ENCODE measurements around the gene MCF2. TPM values are rescaled to one million over a fixed set of nuclear protein-coding genes. Genes with fewer than 3 reads are reported as not detected.
"Not testable (repeated sequence)": the region's sequence is repeated elsewhere in the genome, so short reads cannot be mapped to it uniquely, and the experiment has no call there.

MCF2 gene
- total RNA-seq, 2 experiments from 2014 or later = 0.89 to 1.1 TPM

GRCh38 chrX:139691493-139691842, 16.5 kb downstream of the MCF2 start:
- intact Hi-C loops (cut with DNase I, micrococcal nuclease) = no loop called here
- H3K27me3 ChIP-seq (ENCODE audit: control insufficient read depth in 1 of 2, insufficient read depth in 2 of 2, low read length in 2 of 2) = peaks cover 0 to 7% of the 10 kb centered on the region in 2 experiments
- no peak overlapping the region for H3K4me3 ChIP-seq (ENCODE audit: low read length)
- Mint-ChIP-seq H3K36me3 (ENCODE audit: low read depth) (no peaks in the 10 kb centered on the region), H3K27me3 (peaks cover 22% of the 10 kb centered on the region), H3K4me1 (ENCODE audit: low read depth) (no peaks in the 10 kb centered on the region), H3K27ac (no peak overlapping the region), H3K9me3 (no peaks in the 10 kb centered on the region), H3K4me3 (no peak overlapping the region)
- DNase-seq (no peak), ATAC-seq (ENCODE audit: poor library complexity) (no peak)
- no peaks in the 10 kb centered on the region for H3K9me3 ChIP-seq (ENCODE audit: control insufficient read depth in 1 of 2, insufficient read depth in 1 of 2, low read length in 2 of 2)
- TF ChIP-seq CTCF (IDR thresholded peaks at IDR 0.05) = no peak
- POLR2A ChIA-PET = no interaction called here
- H3K27ac ChIP-seq (ENCODE audit: low read depth in 1 of 2, low read length in 2 of 2) = no peak overlapping the region
- CTCF ChIA-PET = no interaction called here
- H3K36me3 ChIP-seq (ENCODE audit: insufficient read depth, low read length) = no peaks in the 10 kb centered on the region
- H3K4me1 ChIP-seq (ENCODE audit: insufficient read depth, low read length) = no peaks in the 10 kb centered on the region

DNA sequence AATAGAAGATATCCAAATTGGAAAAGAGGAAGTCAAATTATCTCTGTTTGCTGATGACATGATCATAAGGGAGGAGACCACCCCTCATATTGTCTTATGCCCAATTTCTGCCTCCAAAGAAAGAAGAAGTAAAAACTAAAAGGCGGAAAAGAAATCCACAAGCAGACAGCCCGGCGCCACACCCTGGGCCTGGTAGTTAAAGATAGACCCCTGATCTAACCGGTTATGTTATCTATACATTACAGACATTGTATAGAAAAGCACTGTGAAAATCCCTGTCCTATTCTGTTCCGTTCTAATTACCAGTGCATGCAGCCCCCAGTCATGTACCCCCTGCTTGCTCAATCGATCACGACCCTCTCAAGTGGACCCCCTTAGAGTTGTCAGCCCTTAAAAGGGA, 22.8 kb downstream of the MCF2 start:
- H3K4me3 ChIP-seq (ENCODE audit: low read length); H3K9me3 Mint-ChIP-seq; DNase-seq; H3K27ac ChIP-seq (ENCODE audit: low read depth in 1 of 2, low read length in 2 of 2); H3K4me3 Mint-ChIP-seq; H3K27me3 Mint-ChIP-seq; POLR2A ChIA-PET; H3K36me3 ChIP-seq (ENCODE audit: insufficient read depth, low read length); H3K27me3 ChIP-seq (ENCODE audit: control insufficient read depth in 1 of 2, insufficient read depth in 2 of 2, low read length in 2 of 2); ATAC-seq (ENCODE audit: poor library complexity); H3K9me3 ChIP-seq (ENCODE audit: control insufficient read depth in 1 of 2, insufficient read depth in 1 of 2, low read length in 2 of 2); H3K4me1 Mint-ChIP-seq (ENCODE audit: low read depth); H3K27ac Mint-ChIP-seq; H3K4me1 ChIP-seq (ENCODE audit: insufficient read depth, low read length); CTCF ChIA-PET; intact Hi-C loops (cut with DNase I, micrococcal nuclease): not testable (repeated sequence)
- H3K36me3 Mint-ChIP-seq (ENCODE audit: low read depth) = peaks cover 17% of the 10 kb centered on the region

DNA sequence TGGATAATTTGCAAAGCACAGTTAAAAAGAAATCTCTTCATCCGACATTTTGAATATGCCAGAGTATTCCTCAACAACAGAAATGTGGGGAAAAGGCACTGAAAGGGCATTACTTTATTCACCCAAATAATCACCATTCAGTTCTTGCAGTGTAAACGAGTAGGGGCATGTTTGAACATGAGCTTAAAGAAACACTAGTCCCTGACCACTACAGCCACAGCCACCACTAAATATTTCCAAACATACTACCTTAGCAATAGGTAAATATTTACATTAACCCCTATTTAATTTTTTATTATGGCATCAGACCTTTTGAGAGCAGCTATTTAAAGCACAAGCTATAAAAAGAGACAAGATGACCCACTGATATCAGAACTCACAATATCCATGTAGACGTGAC, 27.6 kb downstream of the MCF2 start:
- Histone ChIP-seq H3K36me3 (ENCODE audit: insufficient read depth, low read length) (no peaks in the 10 kb centered on the region), H3K9me3 (ENCODE audit: control insufficient read depth in 1 of 2, insufficient read depth in 1 of 2, low read length in 2 of 2) (peaks cover 0 to 8% of the 10 kb centered on the region in 2 experiments), H3K4me3 (ENCODE audit: low read length) (no peak overlapping the region), H3K4me1 (ENCODE audit: insufficient read depth, low read length) (no peaks in the 10 kb centered on the region), H3K27ac (ENCODE audit: low read depth in 1 of 2, low read length in 2 of 2) (no peak overlapping the region), H3K27me3 (ENCODE audit: control insufficient read depth in 1 of 2, insufficient read depth in 2 of 2, low read length in 2 of 2) (no peaks in the 10 kb centered on the region)
- H3K4me3 Mint-ChIP-seq = no peak overlapping the region
- DNase-seq (no peak), ATAC-seq (ENCODE audit: poor library complexity) (no peak)
- no peak for TF ChIP-seq CTCF (IDR thresholded peaks at IDR 0.05)
- intact Hi-C loops (cut with DNase I, micrococcal nuclease) = no loop called here
- H3K4me1 Mint-ChIP-seq (ENCODE audit: low read depth) = no peaks in the 10 kb centered on the region
- no peaks in the 10 kb centered on the region for H3K27me3 Mint-ChIP-seq
- ChIA-PET POLR2A (no interaction called here), CTCF (no interaction called here)
- peaks cover 2% of the 10 kb centered on the region for H3K9me3 Mint-ChIP-seq
- H3K36me3 Mint-ChIP-seq (ENCODE audit: low read depth) = peaks cover 15% of the 10 kb centered on the region
- no peak overlapping the region for H3K27ac Mint-ChIP-seq

DNA sequence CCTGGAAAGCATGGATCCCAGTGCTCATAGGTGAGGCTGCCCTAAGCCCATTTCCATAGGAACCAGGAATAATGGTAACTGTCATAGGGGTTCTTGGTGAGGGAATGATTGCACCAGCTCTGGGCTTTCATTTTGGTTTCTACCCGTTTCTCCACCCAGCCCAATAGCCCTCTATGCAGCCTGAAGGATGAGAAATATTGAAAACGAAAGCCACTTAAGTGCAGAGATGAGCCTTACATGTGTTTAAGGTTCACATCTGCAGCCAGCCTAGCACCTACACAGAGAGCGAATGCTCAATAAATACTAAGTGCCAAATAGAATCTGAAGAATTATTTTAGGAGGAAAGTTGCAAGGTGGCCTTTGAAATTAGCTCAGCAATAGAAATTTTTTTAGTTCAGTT, 60.4 kb downstream of the MCF2 start:
- intact Hi-C loops (cut with DNase I, micrococcal nuclease) = no loop called here
- H3K36me3 ChIP-seq (ENCODE audit: insufficient read depth, low read length) = no peaks in the 10 kb centered on the region
- H3K27me3 ChIP-seq (ENCODE audit: control insufficient read depth in 1 of 2, insufficient read depth in 2 of 2, low read length in 2 of 2) = no peaks in the 10 kb centered on the region
- no peaks in the 10 kb centered on the region for H3K4me1 ChIP-seq (ENCODE audit: insufficient read depth, low read length)
- Mint-ChIP-seq H3K27ac (no peak overlapping the region), H3K4me1 (ENCODE audit: low read depth) (no peaks in the 10 kb centered on the region), H3K27me3 (no peaks in the 10 kb centered on the region), H3K4me3 (no peak overlapping the region), H3K36me3 (ENCODE audit: low read depth) (no peaks in the 10 kb centered on the region), H3K9me3 (no peaks in the 10 kb centered on the region)
- POLR2A ChIA-PET = no interaction called here
- no peak for TF ChIP-seq CTCF (IDR thresholded peaks at IDR 0.05)
- CTCF ChIA-PET = no interaction called here
- no peak overlapping the region for H3K27ac ChIP-seq (ENCODE audit: low read depth in 1 of 2, low read length in 2 of 2)
- no peak overlapping the region for H3K4me3 ChIP-seq (ENCODE audit: low read length)
- no peaks in the 10 kb centered on the region for H3K9me3 ChIP-seq (ENCODE audit: control insufficient read depth in 1 of 2, insufficient read depth in 1 of 2, low read length in 2 of 2)
- ATAC-seq (ENCODE audit: poor library complexity) (no peak), DNase-seq (no peak)

Measured in CD4-positive, alpha-beta T cell (primary cell).